NOMO-1 treated with dmso at 0.1 percent for 144 hours (cell line): ENCODE measurements around the gene ARAP3.
A peak's percentile ranks its signal among the peaks of the same experiment; 100 is the strongest.
"Not testable (repeated sequence)": the region's sequence is repeated elsewhere in the genome, so short reads cannot be mapped to it uniquely, and the experiment has no call there.

Experiments
- DNase-seq: peaks from one replicate; lab custom pipeline; 2025; ENCODE audit not compliant: unreplicated experiment; lab: John Stamatoyannopoulos, UW

ARAP3 gene, protein sequence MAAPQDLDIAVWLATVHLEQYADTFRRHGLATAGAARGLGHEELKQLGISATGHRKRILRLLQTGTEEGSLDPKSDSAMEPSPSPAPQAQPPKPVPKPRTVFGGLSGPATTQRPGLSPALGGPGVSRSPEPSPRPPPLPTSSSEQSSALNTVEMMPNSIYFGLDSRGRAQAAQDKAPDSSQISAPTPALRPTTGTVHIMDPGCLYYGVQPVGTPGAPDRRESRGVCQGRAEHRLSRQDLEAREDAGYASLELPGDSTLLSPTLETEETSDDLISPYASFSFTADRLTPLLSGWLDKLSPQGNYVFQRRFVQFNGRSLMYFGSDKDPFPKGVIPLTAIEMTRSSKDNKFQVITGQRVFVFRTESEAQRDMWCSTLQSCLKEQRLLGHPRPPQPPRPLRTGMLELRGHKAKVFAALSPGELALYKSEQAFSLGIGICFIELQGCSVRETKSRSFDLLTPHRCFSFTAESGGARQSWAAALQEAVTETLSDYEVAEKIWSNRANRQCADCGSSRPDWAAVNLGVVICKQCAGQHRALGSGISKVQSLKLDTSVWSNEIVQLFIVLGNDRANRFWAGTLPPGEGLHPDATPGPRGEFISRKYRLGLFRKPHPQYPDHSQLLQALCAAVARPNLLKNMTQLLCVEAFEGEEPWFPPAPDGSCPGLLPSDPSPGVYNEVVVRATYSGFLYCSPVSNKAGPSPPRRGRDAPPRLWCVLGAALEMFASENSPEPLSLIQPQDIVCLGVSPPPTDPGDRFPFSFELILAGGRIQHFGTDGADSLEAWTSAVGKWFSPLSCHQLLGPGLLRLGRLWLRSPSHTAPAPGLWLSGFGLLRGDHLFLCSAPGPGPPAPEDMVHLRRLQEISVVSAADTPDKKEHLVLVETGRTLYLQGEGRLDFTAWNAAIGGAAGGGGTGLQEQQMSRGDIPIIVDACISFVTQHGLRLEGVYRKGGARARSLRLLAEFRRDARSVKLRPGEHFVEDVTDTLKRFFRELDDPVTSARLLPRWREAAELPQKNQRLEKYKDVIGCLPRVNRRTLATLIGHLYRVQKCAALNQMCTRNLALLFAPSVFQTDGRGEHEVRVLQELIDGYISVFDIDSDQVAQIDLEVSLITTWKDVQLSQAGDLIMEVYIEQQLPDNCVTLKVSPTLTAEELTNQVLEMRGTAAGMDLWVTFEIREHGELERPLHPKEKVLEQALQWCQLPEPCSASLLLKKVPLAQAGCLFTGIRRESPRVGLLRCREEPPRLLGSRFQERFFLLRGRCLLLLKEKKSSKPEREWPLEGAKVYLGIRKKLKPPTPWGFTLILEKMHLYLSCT (N-terminal part only)

GRCh38 chr5:141681695-141682641, at the start of gene ARAP3:
Gene ARAP3 (minus strand): TSS chr5:141682230. CDS start chr5:141680486, 1,744 bp downstream.
- peak; percentile 82 for DNase-seq

GRCh38 chr5:141729387-141730006, 47.5 kb upstream of the ARAP3 start:
- no peak for DNase-seq

- no peak for DNase-seq
These were observed 43.9 kb upstream of the ARAP3 start for GRCh38 chr5:141725891-141726290.

GRCh38 chr5:141725174-141725573, 43.1 kb upstream of the ARAP3 start:
- DNase-seq: not testable (repeated sequence)

GRCh38 chr5:141722266-141722665, 40.2 kb upstream of the ARAP3 start:
- no peak for DNase-seq

DNA sequence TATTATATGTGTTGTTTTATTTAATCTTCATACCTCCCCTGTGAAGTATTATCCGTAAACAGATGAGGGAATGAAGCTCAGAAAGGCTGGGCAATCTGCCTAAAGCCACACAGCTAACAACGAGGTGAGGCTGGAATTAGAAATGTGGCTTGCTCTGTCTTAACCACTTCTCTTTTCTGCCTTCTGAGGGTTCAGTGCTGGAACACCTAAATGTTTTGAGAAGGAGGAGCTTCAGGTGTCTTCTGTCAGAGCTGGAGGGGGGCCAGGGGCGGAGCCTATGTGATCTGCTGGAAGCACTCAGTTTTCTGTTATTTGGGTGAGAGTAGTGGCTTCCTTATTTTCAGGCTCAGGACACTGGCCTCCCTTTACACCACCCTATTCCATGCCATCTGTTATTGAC, 35.0 kb upstream of the ARAP3 start:
- no peak for DNase-seq

DNA sequence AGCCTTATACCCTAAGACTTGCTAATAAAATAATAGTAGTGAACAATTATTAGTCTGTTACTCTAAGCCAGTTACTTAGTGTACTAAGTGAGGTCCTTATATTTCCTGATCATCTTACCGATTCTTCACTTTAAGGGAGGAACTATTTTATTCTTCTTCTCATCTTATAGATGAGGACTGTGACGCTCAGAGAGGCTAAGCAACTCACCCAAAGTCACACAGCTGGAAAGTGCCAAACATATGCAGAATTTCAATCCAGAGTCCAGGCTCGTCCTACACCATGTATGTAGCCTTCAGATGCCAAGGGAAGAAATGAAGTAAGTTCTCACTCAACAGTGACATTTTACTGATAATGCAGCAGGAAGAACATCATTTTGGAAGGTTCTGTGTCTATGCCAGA, 34.4 kb upstream of the ARAP3 start:
- DNase-seq: no peak

- no peak for DNase-seq
These were observed 34.0 kb upstream of the ARAP3 start for GRCh38 chr5:141716009-141716408.

- no peak for DNase-seq
These were observed 33.4 kb upstream of the ARAP3 start for GRCh38 chr5:141715346-141715905.

- no peak for DNase-seq
These were observed 32.7 kb upstream of the ARAP3 start for GRCh38 chr5:141714542-141715310.

- DNase-seq: no peak
These were observed 31.7 kb upstream of the ARAP3 start for GRCh38 chr5:141713616-141714309.

- no peak for DNase-seq
These were observed 29.7 kb upstream of the ARAP3 start for GRCh38 chr5:141711687-141712086.

DNA sequence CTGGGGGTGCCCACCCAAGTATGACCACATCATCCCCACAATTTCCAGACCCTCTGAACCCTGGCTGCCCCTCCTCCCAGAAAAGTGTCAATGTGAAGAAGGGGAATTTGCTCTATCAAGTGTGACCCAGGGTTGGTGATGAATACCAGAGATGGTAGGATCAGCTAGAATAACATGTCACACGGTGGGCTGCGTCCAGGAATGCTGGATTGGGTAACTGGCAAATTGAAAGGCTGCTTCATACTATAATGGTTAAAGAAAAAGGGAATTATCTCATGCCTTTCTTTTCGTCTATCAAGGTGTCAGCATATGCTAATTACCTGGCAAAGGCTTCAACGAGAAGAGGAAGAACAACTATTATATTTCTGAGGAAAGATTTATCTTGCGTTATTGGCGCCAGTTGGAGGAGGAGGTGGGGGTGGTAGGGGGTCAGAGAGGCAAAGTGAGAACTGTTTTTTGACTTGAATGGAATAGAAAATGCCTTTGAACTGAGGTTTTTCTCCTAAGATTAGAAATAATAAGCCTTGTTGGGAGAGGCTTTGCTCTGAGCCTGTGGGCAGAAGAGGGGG, 27.8 kb upstream of the ARAP3 start:
- DNase-seq: no peak

- no peak for DNase-seq
These were observed 26.0 kb upstream of the ARAP3 start for GRCh38 chr5:141708016-141708415.

DNA sequence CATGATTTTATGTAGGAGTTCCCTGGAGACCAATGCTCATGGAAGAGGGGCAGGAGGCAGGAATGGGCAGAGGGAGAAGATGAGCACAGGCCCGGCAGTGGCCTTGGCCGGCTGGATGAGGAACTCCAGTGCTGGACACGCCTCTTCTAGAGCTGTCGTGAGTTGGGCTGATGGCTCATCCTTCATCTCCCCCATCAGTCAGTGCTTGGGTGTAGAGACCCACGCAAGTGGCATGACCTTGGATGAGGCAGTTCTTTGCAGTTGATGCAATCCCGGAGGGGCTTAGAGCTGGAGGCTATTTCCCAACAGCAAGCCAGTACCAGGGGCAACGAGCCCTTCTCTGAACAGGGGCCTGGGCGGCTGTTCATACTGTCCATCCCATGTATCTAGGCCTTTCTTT, 25.5 kb upstream of the ARAP3 start:
- no peak for DNase-seq

DNA sequence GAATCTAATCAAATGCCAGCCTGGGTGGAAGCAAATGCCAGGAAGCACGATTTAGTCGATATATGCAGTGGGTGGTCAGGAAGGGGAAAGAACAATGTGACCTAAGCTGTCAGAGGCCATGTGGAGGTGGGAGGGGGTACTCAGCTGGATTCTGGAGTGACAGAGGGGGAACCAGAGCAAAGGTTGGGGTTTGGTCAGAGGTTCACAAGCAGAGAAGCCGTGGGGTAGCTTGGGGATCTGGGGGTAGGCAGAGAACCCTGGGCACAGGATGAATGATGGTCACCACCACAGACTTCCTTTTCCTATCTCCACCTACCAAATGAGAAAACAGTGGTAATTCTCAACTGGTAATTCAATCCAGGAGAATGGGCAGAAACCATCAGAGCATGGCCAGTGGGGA, 24.1 kb upstream of the ARAP3 start:
- no peak for DNase-seq

GRCh38 chr5:141705469-141705868, 23.4 kb upstream of the ARAP3 start:
- DNase-seq: no peak
